Mesenchymal stem cell (in vitro differentiated cells and primary cell): ENCODE data around the gene LMTK2.

Source experiments
- DNase-seq: peaks from one replicate; pipeline ENCODE4 v3.0.0-alpha.2; 2013
- H2AFZ ChIP-seq: one replicate; pipeline ENCODE4 v1.6.1; 2013; ENCODE audit warnings: low read depth, mild to moderate bottlenecking, control low read depth, inconsistent platforms, low read length, moderate library complexity
- H2AK5ac ChIP-seq: 2 replicates; pipeline ENCODE4 v1.6.1; 2013; ENCODE audit warnings: low read length, moderate library complexity, mild to moderate bottlenecking, inconsistent platforms; ENCODE audit not compliant: severe bottlenecking
- H2BK120ac ChIP-seq: one replicate; pipeline ENCODE4 v1.6.1; 2013; ENCODE audit warnings: low read depth, mild to moderate bottlenecking, inconsistent platforms, low read length, moderate library complexity
- H2BK12ac ChIP-seq, 2 experiments: one replicate each; pipeline ENCODE4 v1.6.1; 2013; ENCODE audit warnings: inconsistent platforms in 2 of 2, low read length in 2 of 2, mild to moderate bottlenecking in 2 of 2, moderate library complexity in 2 of 2, control low read depth in 1 of 2
- H2BK15ac ChIP-seq: one replicate; pipeline ENCODE4 v1.6.1; 2013; ENCODE audit warnings: mild to moderate bottlenecking, low read depth, inconsistent platforms; ENCODE audit not compliant: poor library complexity, severe bottlenecking
- H2BK5ac ChIP-seq: 2 replicates; pipeline ENCODE4 v1.6.1; 2013; ENCODE audit warnings: low read depth, mild to moderate bottlenecking, low read length, control low read depth, inconsistent platforms; ENCODE audit not compliant: poor library complexity, severe bottlenecking
- H3K14ac ChIP-seq, 2 experiments: one replicate each; pipeline ENCODE4 v1.6.1; 2013; ENCODE audit warnings: inconsistent platforms in 2 of 2, low read length in 2 of 2, control low read depth in 1 of 2, mild to moderate bottlenecking in 1 of 2, moderate library complexity in 1 of 2
- H3K18ac ChIP-seq, 2 experiments: one replicate each; pipeline ENCODE4 v1.6.1; 2013; ENCODE audit warnings: inconsistent platforms in 2 of 2, low read length in 2 of 2, control low read depth in 1 of 2, low read depth in 1 of 2, mild to moderate bottlenecking in 1 of 2
- H3K23ac ChIP-seq, 2 experiments: one replicate each; pipeline ENCODE4 v1.6.1; 2013; ENCODE audit warnings: inconsistent platforms in 2 of 2, low read length in 2 of 2, mild to moderate bottlenecking in 2 of 2, moderate library complexity in 2 of 2, control low read depth in 1 of 2
- H3K27ac ChIP-seq: 2 replicates; pipeline ENCODE4 v1.5.1; 2013; ENCODE audit warnings: mild to moderate bottlenecking, moderate library complexity, low read length, control low read depth, inconsistent platforms; ENCODE audit not compliant: poor library complexity, severe bottlenecking
- H3K27me3 ChIP-seq, 2 experiments: 2 replicates each; pipeline versions ENCODE4 v1.6.1 to v1.7.0; 2013; ENCODE audit warnings: low read length in 2 of 2, mild to moderate bottlenecking in 2 of 2, moderate library complexity in 2 of 2, control low read depth in 1 of 2, inconsistent platforms in 1 of 2; ENCODE audit not compliant: control insufficient read depth in 1 of 2, insufficient read depth in 1 of 2
- H3K36me3 ChIP-seq, 2 experiments: 2 replicates each; pipeline versions ENCODE4 v1.6.1 to v1.7.0; 2013; ENCODE audit warnings: low read length in 2 of 2, control low read depth in 1 of 2, inconsistent platforms in 1 of 2, low read depth in 1 of 2, mild to moderate bottlenecking in 1 of 2; ENCODE audit not compliant: insufficient read depth in 2 of 2, control insufficient read depth in 1 of 2
- H3K4ac ChIP-seq, 2 experiments: one replicate each; pipeline ENCODE4 v1.6.1; 2013; ENCODE audit warnings: inconsistent platforms in 2 of 2, low read length in 2 of 2, mild to moderate bottlenecking in 2 of 2, moderate library complexity in 2 of 2, control low read depth in 1 of 2, low read depth in 1 of 2
- H3K4me1 ChIP-seq: 2 replicates; pipeline ENCODE4 v1.6.1; 2013; ENCODE audit warnings: low read depth, low read length, control low read depth; ENCODE audit not compliant: control insufficient read depth, insufficient read depth
- H3K4me2 ChIP-seq: 2 replicates; pipeline ENCODE4 v1.6.1; 2013; ENCODE audit warnings: low read length, mild to moderate bottlenecking, inconsistent platforms; ENCODE audit not compliant: poor library complexity, severe bottlenecking
- H3K4me3 ChIP-seq, 2 experiments: 2 replicates each; pipeline versions ENCODE4 v1.5.1 to v1.7.0; 2013; ENCODE audit warnings: low read length in 2 of 2, mild to moderate bottlenecking in 2 of 2, control low read depth in 1 of 2, low read depth in 1 of 2; ENCODE audit not compliant: insufficient read depth in 1 of 2
- H3K79me1 ChIP-seq: replicated peaks from 2 replicates; pipeline ENCODE4 v1.6.1; 2013; ENCODE audit warnings: mild to moderate bottlenecking, control low read depth, low read length, inconsistent platforms; ENCODE audit not compliant: poor library complexity, severe bottlenecking
- H3K9ac ChIP-seq: 2 replicates; pipeline ENCODE4 v1.7.0; 2013; ENCODE audit warnings: mild to moderate bottlenecking, low read length, moderate library complexity
- H3K9me3 ChIP-seq: 2 replicates; pipeline ENCODE4 v1.7.0; 2013; ENCODE audit warnings: mild to moderate bottlenecking, low read length; ENCODE audit not compliant: control insufficient read depth
- H4K8ac ChIP-seq: one replicate; pipeline ENCODE4 v1.6.1; 2013; ENCODE audit warnings: inconsistent platforms, mild to moderate bottlenecking, low read length, moderate library complexity
- H4K91ac ChIP-seq: one replicate; pipeline ENCODE4 v1.6.1; 2013; ENCODE audit warnings: mild to moderate bottlenecking, low read length, inconsistent platforms
- WGBS: methylation state at CpG from one replicate; pipeline ENCODE4 v1.1.7; 2013; ENCODE audit warnings: mixed read lengths; 5-methylcytosine and 5-hydroxymethylcytosine counted together

Gene LMTK2

GRCh38 chr7:98206451-98207330 lies 100.0 kb downstream of the LMTK2 start:
- H3K4me3 ChIP-seq: no peak overlapping the region
- H3K4me1 ChIP-seq: peaks cover 16% of the 10 kb centered on the region
- no peak overlapping the region for H2AFZ ChIP-seq
- no peak overlapping the region for H4K91ac ChIP-seq
- no peak overlapping the region for H3K27ac ChIP-seq
- H3K18ac ChIP-seq: no peak overlapping the region
- no peak overlapping the region for H3K4ac ChIP-seq
- no peak overlapping the region for H3K23ac ChIP-seq
- H3K9ac ChIP-seq: no peak overlapping the region
- H2BK15ac ChIP-seq: no peak overlapping the region
- peaks cover 27 to 43% of the 10 kb centered on the region in 2 experiments for H3K36me3 ChIP-seq
- H2BK120ac ChIP-seq: no peak overlapping the region
- DNase-seq: no peak
- no peak overlapping the region for H2BK5ac ChIP-seq
- no peaks in the 10 kb centered on the region for H3K9me3 ChIP-seq
- no peak overlapping the region for H2AK5ac ChIP-seq
- 95% methylated on average over 47 of the region's 47 CpGs for WGBS
- H3K79me1 ChIP-seq: peaks cover 25% of the 10 kb centered on the region
- peaks cover 0 to 1% of the 10 kb centered on the region in 2 experiments for H3K27me3 ChIP-seq
- no peak overlapping the region for H3K14ac ChIP-seq
- no peak overlapping the region for H3K4me2 ChIP-seq
- H4K8ac ChIP-seq: no peak overlapping the region
- no peak overlapping the region for H2BK12ac ChIP-seq

- H2BK5ac ChIP-seq: no peak overlapping the region
- H3K4me2 ChIP-seq: no peak overlapping the region
- no peak for DNase-seq
- no peak overlapping the region for H3K14ac ChIP-seq
- no peak overlapping the region for H2BK12ac ChIP-seq
- H3K23ac ChIP-seq: no peak overlapping the region
- no peak overlapping the region for H3K18ac ChIP-seq
- no peak overlapping the region for H2AFZ ChIP-seq
- no peak overlapping the region for H3K4ac ChIP-seq
- H3K9ac ChIP-seq: no peak overlapping the region
- peaks cover 10% of the 10 kb centered on the region for H3K79me1 ChIP-seq
- no peak overlapping the region for H3K4me3 ChIP-seq
- H2AK5ac ChIP-seq: no peak overlapping the region
- no peak overlapping the region for H4K91ac ChIP-seq
- H3K9me3 ChIP-seq: no peaks in the 10 kb centered on the region
- no peak overlapping the region for H4K8ac ChIP-seq
- no peak overlapping the region for H3K27ac ChIP-seq
- H3K4me1 ChIP-seq: peaks cover 14% of the 10 kb centered on the region
- WGBS: 96% methylated on average over 16 of the region's 17 CpGs
- peaks cover 0 to 5% of the 10 kb centered on the region in 2 experiments for H3K27me3 ChIP-seq
- peaks cover 25 to 36% of the 10 kb centered on the region in 2 experiments for H3K36me3 ChIP-seq
- no peak overlapping the region for H2BK120ac ChIP-seq
- no peak overlapping the region for H2BK15ac ChIP-seq
Observed at GRCh38 chr7:98209166-98209920, 102.7 kb downstream of the LMTK2 start.

- peaks cover 0 to 5% of the 10 kb centered on the region in 2 experiments for H3K27me3 ChIP-seq
- no peak overlapping the region for H3K14ac ChIP-seq
- no peak overlapping the region for H3K18ac ChIP-seq
- H3K27ac ChIP-seq: no peak overlapping the region
- H3K4me2 ChIP-seq: peak overlapping the region; percentile 91
- H3K4ac ChIP-seq: no peak overlapping the region
- no peak overlapping the region for H3K9ac ChIP-seq
- H3K4me1 ChIP-seq: peaks cover 16% of the 10 kb centered on the region
- peaks cover under 1% of the 10 kb centered on the region for H3K79me1 ChIP-seq
- peak overlapping the region; percentile 47 to 55 for H3K4me3 ChIP-seq
- H2BK5ac ChIP-seq: no peak overlapping the region
- no peak overlapping the region for H2BK15ac ChIP-seq
- H2AK5ac ChIP-seq: no peak overlapping the region
- no peak overlapping the region for H4K8ac ChIP-seq
- no peak overlapping the region for H3K23ac ChIP-seq
- H4K91ac ChIP-seq: no peak overlapping the region
- no peak overlapping the region for H2BK120ac ChIP-seq
- peak; percentile 23 for DNase-seq
- H3K36me3 ChIP-seq: peaks cover 19 to 32% of the 10 kb centered on the region in 2 experiments
- 4% methylated on average over 30 of the region's 49 CpGs for WGBS
- H2BK12ac ChIP-seq: no peak overlapping the region
- no peak overlapping the region for H2AFZ ChIP-seq
- H3K9me3 ChIP-seq: no peaks in the 10 kb centered on the region
Observed at GRCh38 chr7:98210513-98211220, 104.0 kb downstream of the LMTK2 start.
